Chondrocyte (in vitro differentiated cells): ENCODE data around the gene SLITRK6. TPM values are rescaled to one million over a fixed set of nuclear protein-coding genes. Genes with fewer than 3 reads are reported as not detected.

Experiments
- DNase-seq: peaks from one replicate; pipeline ENCODE4 v3.0.0; 2021; ENCODE audit warnings: mixed read lengths, low spot score
- H3K27ac Mint-ChIP-seq: one replicate; pipeline ENCODE4 v1.8.0; 2021; ENCODE audit warnings: mild to moderate bottlenecking, moderate library complexity, mixed read lengths; ENCODE audit not compliant: unreplicated experiment
- H3K27me3 Mint-ChIP-seq: 2 replicates; pipeline ENCODE4 v1.8.0; 2021; ENCODE audit warnings: low read depth, mixed read lengths
- H3K36me3 Mint-ChIP-seq: 2 replicates; pipeline ENCODE4 v1.8.0; 2021; ENCODE audit warnings: low read depth, mixed read lengths
- H3K4me1 Mint-ChIP-seq: 2 replicates; pipeline ENCODE4 v1.8.0; 2021; ENCODE audit warnings: low read depth, mild to moderate bottlenecking, mixed read lengths
- H3K4me3 Mint-ChIP-seq: one replicate; pipeline ENCODE4 v1.8.0; 2021; ENCODE audit warnings: mild to moderate bottlenecking, moderate library complexity, mixed read lengths; ENCODE audit not compliant: unreplicated experiment
- H3K9me3 Mint-ChIP-seq: 2 replicates; pipeline ENCODE4 v1.8.0; 2021; ENCODE audit warnings: low read depth, mixed read lengths
- CTCF ChIP-seq: fragments of 200-600 bp; sonication (generic); IDR thresholded peaks from 2 replicates; pipeline ENCODE4 v1.5.0; 2021; ENCODE audit warnings: antibody characterized with exemption, mild to moderate bottlenecking, moderate library complexity
- total RNA-seq: library from RNA; stranded (reverse); gene quantifications from 3 replicates; pipeline ENCODE4 v1.2.1, GENCODE V29; 2021

The SLITRK6 gene
- total RNA-seq, 1 donor from 2014 or later: not detected

GRCh38 chr13:85825454-85825853, 26.2 kb upstream of the SLITRK6 start:
- Mint-ChIP-seq H3K36me3 (no peaks in the 10 kb centered on the region), H3K4me1 (peaks cover 8% of the 10 kb centered on the region), H3K9me3 (peaks cover 10% of the 10 kb centered on the region), H3K4me3 (no peak overlapping the region), H3K27ac (no peak overlapping the region), H3K27me3 (peaks cover 3% of the 10 kb centered on the region)
- no peak for TF ChIP-seq CTCF
- DNase-seq: no peak

GRCh38 chr13:85823832-85824231, 24.6 kb upstream of the SLITRK6 start:
- Mint-ChIP-seq H3K36me3 (no peaks in the 10 kb centered on the region), H3K4me3 (no peak overlapping the region)

GRCh38 chr13:85819513-85819912, 20.3 kb upstream of the SLITRK6 start:
- Mint-ChIP-seq H3K27me3 (peaks cover 4% of the 10 kb centered on the region), H3K27ac (no peak overlapping the region), H3K36me3 (no peaks in the 10 kb centered on the region), H3K4me3 (no peak overlapping the region), H3K9me3 (peaks cover 10% of the 10 kb centered on the region), H3K4me1 (no peaks in the 10 kb centered on the region)
- no peak for DNase-seq
- no peak for TF ChIP-seq CTCF

More at GRCh38 chr13:85823832-85824231, 24.6 kb upstream of the SLITRK6 start:
- Mint-ChIP-seq H3K27me3 (peaks cover 2% of the 10 kb centered on the region), H3K4me1 (peaks cover 8% of the 10 kb centered on the region), H3K27ac (no peak overlapping the region), H3K9me3 (peaks cover 10% of the 10 kb centered on the region)
- no peak for TF ChIP-seq CTCF
- no peak for DNase-seq

- Mint-ChIP-seq H3K27me3 (peaks cover 4% of the 10 kb centered on the region), H3K27ac (no peak overlapping the region)
- no peak for DNase-seq
Measured at GRCh38 chr13:85816413-85816812, 17.2 kb upstream of the SLITRK6 start.

GRCh38 chr13:85812282-85812681, 13.1 kb upstream of the SLITRK6 start:
- no peak for TF ChIP-seq CTCF
- Mint-ChIP-seq H3K4me1 (no peaks in the 10 kb centered on the region), H3K36me3 (no peaks in the 10 kb centered on the region), H3K4me3 (no peak overlapping the region), H3K27ac (no peak overlapping the region), H3K27me3 (no peaks in the 10 kb centered on the region), H3K9me3 (peaks cover 7% of the 10 kb centered on the region)
- no peak for DNase-seq

More at GRCh38 chr13:85816413-85816812, 17.2 kb upstream of the SLITRK6 start:
- TF ChIP-seq CTCF: peak; percentile 80
- Mint-ChIP-seq H3K9me3 (no peaks in the 10 kb centered on the region), H3K4me3 (no peak overlapping the region), H3K4me1 (no peaks in the 10 kb centered on the region), H3K36me3 (no peaks in the 10 kb centered on the region)
